Limb (tissue), 2 donors: ENCODE data around the gene SAXO1.
"Not testable (repeated sequence)": the region's sequence is repeated elsewhere in the genome, so short reads cannot be mapped to it uniquely, and the experiment has no call there.

Source experiments
- DNase-seq, 2 donors: peaks; one replicate each; pipeline ENCODE4 v3.0.0-alpha.2; 2016; ENCODE audit errors: extremely low spot score in 2 of 2

SAXO1 gene

DNA sequence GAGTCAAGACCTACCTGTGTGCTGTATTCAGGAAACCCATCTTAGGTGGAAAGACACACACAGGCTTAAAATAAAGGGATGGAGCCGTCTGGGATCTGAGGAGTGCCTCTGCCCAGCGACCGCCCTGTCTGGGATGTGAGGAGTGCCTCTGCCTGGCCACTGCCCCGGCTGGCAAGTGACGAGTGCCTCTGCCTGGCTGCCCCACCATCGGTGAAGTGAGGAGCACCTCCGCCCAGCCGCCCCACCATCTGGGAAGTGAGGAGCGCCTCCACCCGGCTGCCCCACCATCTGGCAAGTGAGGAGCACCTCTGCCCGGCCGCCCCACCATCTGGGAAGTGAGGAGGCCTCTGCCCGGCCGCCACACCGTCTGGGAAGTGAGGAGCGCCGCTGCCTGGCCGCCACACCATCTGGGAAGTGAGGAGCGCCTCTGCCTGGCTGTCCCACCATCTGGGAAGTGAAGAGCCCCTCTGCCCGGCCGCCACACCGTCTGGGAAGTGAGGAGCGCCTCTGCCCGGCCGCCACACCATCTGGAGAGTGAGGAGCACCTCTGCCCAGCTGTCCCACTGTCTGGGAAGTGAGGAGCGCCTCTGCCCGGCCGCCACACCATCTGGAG is 33.7 kb downstream of the SAXO1 start:
- no peak for DNase-seq

DNA sequence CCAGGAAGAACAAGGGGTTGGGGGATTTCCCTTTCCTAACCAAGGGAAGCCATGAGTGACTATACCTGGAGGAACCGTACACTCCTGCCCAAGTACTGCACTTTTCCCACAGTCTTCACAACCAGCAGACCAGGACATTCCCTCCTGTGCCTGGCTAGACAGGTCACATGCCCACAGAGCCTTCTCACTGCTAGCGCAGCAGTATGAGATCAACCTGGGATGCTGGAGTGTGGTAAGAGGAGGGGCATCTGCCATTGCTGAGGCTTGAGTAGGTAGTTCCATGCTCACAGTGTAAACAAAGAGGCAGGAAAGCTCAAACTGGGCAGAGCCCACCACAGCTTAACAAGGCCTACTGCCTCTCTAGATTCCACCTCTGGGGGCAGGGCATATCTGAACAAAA is 35.9 kb downstream of the SAXO1 start:
- no peak for DNase-seq

DNA sequence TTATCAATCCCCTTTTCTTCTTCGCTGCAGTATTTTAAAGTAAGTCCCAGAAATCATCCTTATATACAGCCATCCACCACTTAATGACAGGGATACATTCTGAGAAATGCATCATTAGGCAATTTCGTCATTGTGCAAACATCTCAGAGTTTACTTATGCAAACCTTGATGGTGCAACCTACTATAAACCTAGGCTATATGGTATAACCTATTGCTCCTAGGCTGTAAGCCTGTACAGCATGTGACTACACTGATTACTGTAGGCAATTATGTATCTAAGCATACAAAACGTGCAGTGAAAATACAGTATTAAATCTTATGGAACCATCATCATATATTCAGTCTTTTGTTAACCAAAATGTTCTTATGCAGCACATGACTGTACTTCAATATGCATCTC is 36.8 kb downstream of the SAXO1 start:
- DNase-seq = no peak

- no peak for DNase-seq
Observed at GRCh38 chr9:18994263-18994916, 38.6 kb downstream of the SAXO1 start.

- not testable (repeated sequence) for DNase-seq
Observed at GRCh38 chr9:18991197-18991596, 41.8 kb downstream of the SAXO1 start.

- no peak for DNase-seq
Observed at GRCh38 chr9:18990494-18990893, 42.5 kb downstream of the SAXO1 start.

- no peak for DNase-seq
Observed at GRCh38 chr9:18989865-18990264, 43.1 kb downstream of the SAXO1 start.

DNA sequence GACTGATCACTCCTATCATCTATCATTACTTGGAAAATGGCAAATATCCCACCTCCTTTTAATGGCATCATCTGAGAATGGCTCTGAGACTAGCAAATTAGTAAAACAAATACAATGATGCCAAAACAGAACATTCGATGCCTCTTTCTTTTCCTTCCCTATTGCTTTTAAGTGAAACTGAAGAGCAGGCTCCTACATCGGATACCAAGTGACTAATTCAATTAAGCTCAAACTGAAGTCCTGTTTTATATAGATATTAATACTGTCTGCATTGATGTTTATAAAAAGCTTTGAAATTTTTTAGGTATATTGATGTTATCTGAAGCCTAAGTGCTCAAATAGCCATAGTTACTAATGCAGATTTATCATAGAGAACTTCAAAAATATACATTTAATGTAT is 43.9 kb downstream of the SAXO1 start:
- no peak for DNase-seq

DNA sequence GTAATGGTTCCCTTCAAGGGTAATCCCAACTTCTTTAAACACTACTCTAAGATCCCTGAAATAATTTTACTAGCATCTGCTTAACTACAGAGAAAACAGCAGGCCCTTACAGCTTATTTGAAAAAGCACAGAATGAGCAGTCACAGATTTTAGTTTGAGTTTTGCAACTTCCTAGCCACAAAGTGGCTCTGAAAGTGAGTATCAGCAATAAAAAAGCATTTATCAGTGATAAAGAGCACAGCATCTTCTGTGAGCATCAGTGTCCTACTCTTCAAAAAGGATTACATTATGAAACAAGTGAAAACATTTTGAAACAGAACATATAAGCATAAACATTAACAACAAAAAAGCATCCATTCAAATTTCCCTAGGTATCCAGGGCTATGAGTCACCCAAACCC is 45.0 kb downstream of the SAXO1 start:
- no peak for DNase-seq

GRCh38 chr9:18985996-18986395 is 47.0 kb downstream of the SAXO1 start:
- no peak for DNase-seq

DNA sequence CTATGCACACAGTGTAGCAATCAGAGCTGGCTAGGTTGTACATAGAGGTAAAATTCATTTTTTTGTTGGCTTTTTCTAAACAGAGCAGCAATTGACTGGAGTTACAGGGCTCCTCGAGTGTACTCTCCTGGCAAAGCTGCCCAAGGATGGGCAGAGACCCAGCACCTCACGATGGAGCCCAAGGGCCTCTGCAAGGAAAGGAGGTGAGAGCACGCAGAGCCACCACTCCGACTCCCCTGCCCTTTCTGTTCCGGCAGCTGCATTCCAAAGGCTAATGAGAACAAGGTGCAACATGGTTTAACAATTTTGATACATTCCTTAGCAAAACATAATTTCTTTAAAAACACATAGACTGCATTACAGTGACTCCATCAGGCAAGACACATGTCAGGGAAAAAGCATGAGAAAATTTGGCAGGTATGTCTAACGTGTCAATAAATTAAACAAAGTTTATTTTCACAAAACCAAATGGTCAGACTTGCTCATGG is 47.5 kb downstream of the SAXO1 start:
- DNase-seq = no peak

GRCh38 chr9:18982262-18982620 is 50.8 kb downstream of the SAXO1 start:
- no peak for DNase-seq

- DNase-seq = no peak
Observed at GRCh38 chr9:18981476-18982261, 51.3 kb downstream of the SAXO1 start.

GRCh38 chr9:18980189-18980588 is 52.8 kb downstream of the SAXO1 start:
- no peak for DNase-seq

GRCh38 chr9:18979367-18979766 is 53.6 kb downstream of the SAXO1 start:
- no peak for DNase-seq

DNA sequence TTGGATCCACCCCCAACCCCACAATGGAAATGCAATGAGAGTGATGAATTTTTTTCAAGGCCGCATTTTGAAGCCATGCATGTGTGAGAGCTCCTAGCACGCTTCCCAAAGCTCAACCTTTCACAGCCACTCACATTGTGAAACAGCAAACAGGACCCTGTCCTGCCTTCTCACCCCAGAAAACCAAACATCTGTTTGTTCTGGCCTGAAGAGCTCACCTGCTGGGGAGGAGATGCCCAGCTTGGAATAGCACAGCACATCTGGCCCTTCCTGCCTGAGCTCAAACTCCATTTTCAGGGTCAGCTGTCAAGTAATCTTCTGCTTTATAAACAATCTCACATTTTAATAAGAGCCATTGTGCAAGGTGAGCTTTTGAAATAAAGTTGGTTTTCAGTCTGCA is 54.8 kb downstream of the SAXO1 start:
- DNase-seq = no peak

DNA sequence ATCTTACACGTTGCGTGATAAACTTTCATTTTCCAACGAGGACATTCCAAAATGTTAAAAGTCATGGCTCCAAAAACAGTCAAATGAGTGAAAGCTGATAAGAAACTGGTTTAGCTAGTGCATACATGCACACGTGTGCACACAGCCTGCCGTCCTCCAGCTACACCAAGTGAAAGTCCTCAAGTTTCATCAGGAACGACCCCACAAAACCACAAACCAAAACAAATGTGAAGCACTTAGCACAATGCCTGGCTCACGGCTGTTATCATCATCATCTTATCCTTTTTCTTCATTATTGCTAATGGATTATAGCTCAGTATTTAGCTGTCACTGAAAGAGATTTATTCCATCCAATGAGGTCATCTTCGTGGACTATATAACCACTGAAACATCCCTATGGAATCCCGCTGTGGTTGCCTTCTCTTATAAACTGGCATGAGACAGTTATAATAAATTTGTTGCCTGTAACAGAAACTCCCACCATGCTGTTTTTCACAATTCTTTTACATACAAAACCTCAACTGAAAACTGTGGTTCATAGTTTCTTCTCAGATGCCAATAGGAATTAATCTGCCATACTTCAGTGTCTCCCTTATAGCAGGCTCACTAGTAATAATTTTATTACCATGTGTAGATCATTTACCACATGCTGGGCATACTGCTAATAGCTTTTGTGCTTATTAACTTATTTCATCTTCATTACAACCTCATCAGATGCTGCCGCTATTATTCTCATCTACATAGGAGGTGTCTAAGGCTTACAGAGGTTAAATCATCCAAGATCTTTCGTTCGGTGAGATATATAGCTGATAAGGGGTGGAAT is 56.1 kb downstream of the SAXO1 start:
- no peak for DNase-seq

DNA sequence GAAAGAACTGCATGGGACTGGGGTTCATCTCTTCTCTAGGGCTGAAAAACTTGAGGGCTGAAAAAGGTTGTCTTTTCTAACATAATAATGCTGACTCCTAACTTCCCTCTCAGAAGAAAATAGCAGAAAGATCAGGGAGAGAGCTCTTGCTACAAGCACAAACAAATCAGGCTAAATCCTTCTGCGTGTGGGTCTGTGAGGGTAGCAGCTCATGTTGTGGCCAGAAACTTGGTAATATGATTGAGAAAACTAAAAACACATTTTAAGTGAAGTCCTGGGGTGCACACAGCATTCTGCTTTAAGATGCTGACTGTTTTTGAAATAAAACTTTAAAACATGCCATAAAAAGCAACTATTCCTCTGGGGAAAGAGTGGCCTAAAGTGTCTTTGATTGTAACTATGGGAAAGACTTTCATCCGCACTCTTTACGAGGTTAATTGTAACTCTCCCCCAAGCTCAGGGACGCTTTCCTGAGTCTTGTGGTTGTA is 56.7 kb downstream of the SAXO1 start:
- DNase-seq = peak in 1 of 2 donors; percentile 7

GRCh38 chr9:18973348-18973747 is 59.7 kb downstream of the SAXO1 start:
- DNase-seq = no peak

DNA sequence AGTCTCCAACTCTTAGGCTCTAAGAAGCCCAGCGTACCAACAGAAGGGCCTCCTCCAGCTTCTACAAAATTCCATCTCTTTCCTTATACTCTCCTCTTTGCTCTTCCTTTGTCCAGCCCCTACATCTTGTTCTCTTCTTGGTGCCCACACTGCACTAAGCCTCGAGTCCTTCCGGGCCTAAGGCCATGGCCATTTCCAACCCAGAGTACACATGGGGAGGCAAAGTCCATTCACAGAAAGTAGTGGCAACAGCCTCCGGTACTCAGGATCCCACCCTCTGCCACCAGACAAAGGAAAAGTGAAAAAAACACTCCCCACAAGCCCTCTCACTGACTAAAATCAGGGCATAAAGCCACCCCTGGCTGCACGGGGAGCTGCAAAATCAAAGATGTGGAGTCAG is 60.3 kb downstream of the SAXO1 start:
- no peak for DNase-seq

DNA sequence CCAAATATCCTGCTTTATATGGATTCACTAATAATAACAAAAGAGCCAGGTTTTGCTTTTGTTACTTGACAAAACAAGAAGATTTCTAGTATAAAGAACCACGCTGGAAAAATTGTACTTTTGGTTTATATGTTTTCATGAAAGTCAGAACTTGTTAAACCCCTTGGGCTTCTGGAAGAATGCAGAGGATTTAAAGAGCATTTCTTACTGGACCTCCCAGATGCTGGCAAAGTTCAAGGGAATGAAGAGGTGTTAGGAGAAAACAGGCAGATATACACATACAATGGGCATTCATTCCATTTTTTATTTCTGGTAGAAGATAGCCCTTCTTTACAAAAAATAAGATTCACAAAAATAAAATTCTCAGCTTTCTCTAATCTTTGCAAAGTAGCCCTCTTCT is 61.1 kb downstream of the SAXO1 start:
- DNase-seq = no peak

DNA sequence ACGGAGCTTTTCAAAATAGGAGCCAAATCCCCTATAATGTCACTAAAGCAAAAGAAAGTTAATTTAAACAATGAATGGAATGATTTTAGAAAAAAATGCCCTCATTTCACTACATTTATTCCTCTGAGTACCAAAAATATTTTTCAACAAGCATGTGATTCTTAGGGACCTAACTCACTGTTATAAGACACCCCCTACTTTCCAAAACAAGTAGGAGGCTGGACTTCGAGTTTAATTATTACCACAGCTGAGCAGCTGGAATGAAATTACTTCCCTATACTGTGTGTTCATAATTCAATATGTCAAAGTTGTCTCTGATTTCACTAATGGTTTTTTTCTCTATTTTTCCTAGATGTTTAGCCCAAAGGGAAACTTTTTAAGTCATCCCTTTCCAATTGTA is 61.6 kb downstream of the SAXO1 start:
- DNase-seq = no peak
